ENCODE results near the gene OGFOD2. TPM values are rescaled to one million over a fixed set of nuclear protein-coding genes. Genes with fewer than 3 reads are reported as not detected.
A peak's percentile ranks its signal among the peaks of the same experiment; 100 is the strongest.

OGFOD2 gene
- total RNA-seq, 1 experiment from 2014 or later: 17.5 TPM

- BruUV-seq (replicated peaks): no TSS peak
These were observed 3.5 kb downstream of the OGFOD2 start for GRCh38 chr12:122978507-122978955.

DNA sequence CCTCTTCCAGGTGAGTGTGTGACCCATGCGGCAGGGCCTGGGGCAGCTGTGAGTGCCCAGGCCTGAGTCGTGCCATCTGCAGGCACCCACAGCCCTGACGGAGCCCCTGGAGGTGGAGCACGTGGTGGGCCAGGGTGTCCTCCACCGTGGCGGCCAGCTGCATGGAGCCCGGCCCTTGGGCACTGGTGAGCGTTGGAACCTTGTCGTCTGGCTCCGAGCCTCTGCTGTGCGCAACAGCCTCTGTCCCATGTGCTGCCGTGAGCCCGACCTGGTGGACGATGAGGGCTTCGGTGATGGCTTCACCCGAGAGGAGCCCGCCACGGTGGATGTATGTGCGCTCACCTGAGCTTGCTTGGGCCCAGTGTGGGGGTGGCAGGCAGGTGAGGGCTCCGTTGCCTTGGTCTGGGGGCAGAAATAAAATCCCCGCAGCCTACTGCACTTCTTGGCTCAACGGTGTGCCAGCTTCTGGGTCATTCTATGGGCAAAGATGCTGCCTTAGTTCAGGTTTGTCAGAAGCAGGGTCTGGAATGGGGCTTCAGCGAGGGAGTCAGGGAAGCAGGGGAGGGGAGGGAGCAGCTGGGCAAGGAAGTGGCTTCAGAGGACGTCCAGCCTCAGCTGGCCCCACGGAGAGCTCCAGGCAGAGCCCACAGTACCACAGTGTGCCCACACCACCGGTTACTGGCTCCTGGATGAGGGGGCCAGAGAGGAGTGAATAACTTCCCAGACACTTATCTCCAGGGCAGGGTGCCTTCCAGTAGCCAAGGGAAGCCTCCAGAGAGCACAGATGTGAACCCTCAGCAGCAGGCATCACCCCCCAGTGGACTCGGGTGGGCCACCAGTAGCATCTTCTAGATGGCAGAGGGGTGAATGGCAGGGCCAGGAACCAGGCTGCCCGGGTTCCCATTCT, 4.2 kb downstream of the OGFOD2 start:
- no TSS peak for BruUV-seq (replicated peaks)
- Mint-ChIP-seq H3K36me3 (ENCODE audit: insufficient read depth, unreplicated experiment) (peaks cover 35% of the 10 kb centered on the region), H3K4me3 (ENCODE audit: unreplicated experiment) (peak overlapping the region; percentile 85), H3K27ac (ENCODE audit: low read depth, unreplicated experiment) (no peak overlapping the region), H3K27me3 (ENCODE audit: insufficient read depth, unreplicated experiment) (no peaks in the 10 kb centered on the region), H3K4me1 (ENCODE audit: insufficient read depth, unreplicated experiment) (peaks cover 10% of the 10 kb centered on the region), H3K9me3 (ENCODE audit: unreplicated experiment) (no peaks in the 10 kb centered on the region)
- no peak for TF ChIP-seq CTCF (IDR thresholded peaks at IDR 0.05; ENCODE audit: unreplicated experiment)
- CTCF ChIA-PET: interaction anchor here (0.6 to 1.8 kb wide), 5 partner anchors 11 to 506 kb away, joined by 3 to 6 read pairs (median 3); no protein-coding TSS in a partner anchor
- intact Hi-C loops (cut with micrococcal nuclease): no loop called here
- no peak for DNase-seq (ENCODE audit: unreplicated experiment)
- POLR2A ChIA-PET: interaction anchor here (0.7 to 1.6 kb wide), 11 partner anchors 11 to 259 kb away, joined by 3 to 15 read pairs (median 3); partner anchors contain the start of genes ABCB9, MPHOSPH9, MTRFR and PITPNM2

More at GRCh38 chr12:122978507-122978955, 3.5 kb downstream of the OGFOD2 start:
- ChIA-PET POLR2A (interaction anchor here (0.7 to 1.2 kb wide), 3 partner anchors 17 to 185 kb away, joined by 3 read pairs; no protein-coding TSS in a partner anchor), CTCF (interaction anchor here (0.7 to 1.8 kb wide), 3 partner anchors 10 to 259 kb away, joined by 3 to 6 read pairs (median 3); no protein-coding TSS in a partner anchor)
- no peaks in the 10 kb centered on the region for H3K9me3 Mint-ChIP-seq (ENCODE audit: unreplicated experiment)
- no peak for TF ChIP-seq CTCF (IDR thresholded peaks at IDR 0.05; ENCODE audit: unreplicated experiment)
- H3K36me3 Mint-ChIP-seq (ENCODE audit: insufficient read depth, unreplicated experiment): peaks cover 36% of the 10 kb centered on the region
- intact Hi-C loops (cut with micrococcal nuclease): no loop called here
- H3K27me3 Mint-ChIP-seq (ENCODE audit: insufficient read depth, unreplicated experiment): no peaks in the 10 kb centered on the region
- no peak for DNase-seq (ENCODE audit: unreplicated experiment)
- H3K27ac Mint-ChIP-seq (ENCODE audit: low read depth, unreplicated experiment): no peak overlapping the region
- H3K4me1 Mint-ChIP-seq (ENCODE audit: insufficient read depth, unreplicated experiment): peaks cover 10% of the 10 kb centered on the region
- H3K4me3 Mint-ChIP-seq (ENCODE audit: unreplicated experiment): no peak overlapping the region

DNA sequence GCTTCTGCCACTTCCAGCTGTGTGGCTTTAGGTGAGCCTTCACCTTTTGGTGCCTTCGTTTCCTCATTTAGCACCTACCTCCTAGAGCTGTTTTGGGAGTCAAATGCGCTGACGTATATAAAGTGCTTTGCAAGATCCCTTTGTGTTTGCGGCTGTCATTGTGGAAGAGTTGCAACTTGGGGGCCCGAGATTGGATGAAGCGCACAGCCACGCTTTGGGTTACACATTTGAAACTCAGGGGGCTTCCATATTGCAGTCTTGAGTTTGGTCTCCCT, 4.8 kb downstream of the OGFOD2 start:
- CTCF ChIA-PET: interaction anchor here (0.6 to 1.8 kb wide), 4 partner anchors 119 to 506 kb away, joined by 3 to 6 read pairs (median 4); no protein-coding TSS in a partner anchor
- Mint-ChIP-seq H3K4me3 (ENCODE audit: unreplicated experiment) (peak overlapping the region; percentile 85), H3K27ac (ENCODE audit: low read depth, unreplicated experiment) (no peak overlapping the region), H3K9me3 (ENCODE audit: unreplicated experiment) (no peaks in the 10 kb centered on the region), H3K27me3 (ENCODE audit: insufficient read depth, unreplicated experiment) (no peaks in the 10 kb centered on the region), H3K4me1 (ENCODE audit: insufficient read depth, unreplicated experiment) (peaks cover 10% of the 10 kb centered on the region), H3K36me3 (ENCODE audit: insufficient read depth, unreplicated experiment) (peaks cover 32% of the 10 kb centered on the region)
- POLR2A ChIA-PET: interaction anchor here (0.8 to 1.6 kb wide), 7 partner anchors 12 to 259 kb away, joined by 3 to 15 read pairs (median 6); partner anchors contain the start of genes ABCB9, MPHOSPH9, MTRFR and PITPNM2
- intact Hi-C loops (cut with micrococcal nuclease): loop anchor here (2.0 to 5.0 kb wide), 2 partner anchors 172 to 253 kb away; partner anchors contain the start of genes MPHOSPH9, MTRFR and PITPNM2
- no peak for TF ChIP-seq CTCF (IDR thresholded peaks at IDR 0.05; ENCODE audit: unreplicated experiment)
- no TSS peak for BruUV-seq (replicated peaks)
- DNase-seq (ENCODE audit: unreplicated experiment): peak; percentile 8

Data from MCF 10A (cell line).